Activated CD8-positive, alpha-beta T cell treated with anti-CD3 and anti-CD28 coated beads for 36 hours (primary cell): ENCODE data around the gene ATP5IF1. TPM values are rescaled to one million over a fixed set of nuclear protein-coding genes. Genes with fewer than 3 reads are reported as not detected.

ENCODE experiments used
- ATAC-seq: fragments of 200-7000 bp; cut with Tn5 transposase; one replicate; pipeline ENCODE4 v1.10.0; 2021; ENCODE audit warnings: mild to moderate bottlenecking, moderate library complexity
- CTCF ChIA-PET: fragments of 350-600 bp; sonication (Branson Sonifier 250); formaldehyde crosslinking; loops from one replicate; lab custom pipeline; 2021; ENCODE audit warnings: antibody characterized with exemption; lab: Charles Lee
- POLR2A ChIA-PET: fragments of 350-600 bp; sonication (Branson Sonifier 250); formaldehyde crosslinking; loops from one replicate; lab custom pipeline; 2021; ENCODE audit warnings: antibody characterized with exemption; lab: Charles Lee
- DNase-seq: peaks from one replicate; pipeline ENCODE4 v3.0.0-alpha.2; 2020
- H3K27ac Mint-ChIP-seq: one replicate; pipeline ENCODE4 v1.8.0; 2021; ENCODE audit warnings: mild to moderate bottlenecking, mixed read lengths
- H3K27me3 Mint-ChIP-seq: one replicate; pipeline ENCODE4 v1.8.0; 2021; ENCODE audit warnings: mixed read lengths
- H3K36me3 Mint-ChIP-seq: one replicate; pipeline ENCODE4 v1.8.0; 2021; ENCODE audit warnings: low read depth, mixed read lengths
- H3K4me1 Mint-ChIP-seq: one replicate; pipeline ENCODE4 v1.8.0; 2021; ENCODE audit warnings: low read depth, mixed read lengths
- H3K4me3 Mint-ChIP-seq: one replicate; pipeline ENCODE4 v1.8.0; 2021; ENCODE audit warnings: mild to moderate bottlenecking, moderate library complexity, mixed read lengths
- H3K9me3 Mint-ChIP-seq: one replicate; pipeline ENCODE4 v1.8.0; 2021; ENCODE audit warnings: mixed read lengths
- CTCF ChIP-seq: fragments of 200-600 bp; IDR thresholded peaks from one replicate; pipeline ENCODE4 v1.8.0; 2022; ENCODE audit warnings: antibody characterized with exemption, mild to moderate bottlenecking
- intact Hi-C: fragments of 100-400 bp; cut with micrococcal nuclease; formaldehyde crosslinking; loops from one replicate; pipeline ENCODE4 v1.10.0; 2022
- total RNA-seq, 2 experiments: library from RNA; stranded (reverse); gene quantifications; one replicate each; pipeline ENCODE4 v1.2.3, GENCODE V29; 2021

The ATP5IF1 gene
- total RNA-seq, 2 experiments from 2014 or later = 169 to 170 TPM

GRCh38 chr1:28194326-28195035, 41.4 kb upstream of the ATP5IF1 start:
- Mint-ChIP-seq H3K9me3 (peaks cover 11% of the 10 kb centered on the region), H3K27ac (no peak overlapping the region), H3K4me3 (no peak overlapping the region), H3K27me3 (no peaks in the 10 kb centered on the region), H3K36me3 (peaks cover 35% of the 10 kb centered on the region), H3K4me1 (peaks cover 26% of the 10 kb centered on the region)
- intact Hi-C loops = no loop called here
- CTCF ChIA-PET = interaction anchor here (1.0 kb wide), 2 partner anchors 11 to 103 kb away, joined by 3 read pairs; no protein-coding TSS in a partner anchor
- POLR2A ChIA-PET = interaction anchor here (1.0 to 1.1 kb wide), 2 partner anchors 43 to 106 kb away, joined by 3 read pairs; partner anchors contain the start of gene EYA3
- ATAC-seq (no peak), DNase-seq (no peak)
- TF ChIP-seq CTCF = no peak

- H3K36me3 Mint-ChIP-seq = peaks cover 46% of the 10 kb centered on the region
- peaks cover 11% of the 10 kb centered on the region for H3K9me3 Mint-ChIP-seq
- H3K27me3 Mint-ChIP-seq = no peaks in the 10 kb centered on the region
- ChIA-PET CTCF (interaction anchor here (0.7 to 1.7 kb wide), 4 partner anchors 23 to 209 kb away, joined by 3 to 6 read pairs (median 4); no protein-coding TSS in a partner anchor), POLR2A (interaction anchor here (0.7 to 2.2 kb wide), 5 partner anchors 9 to 107 kb away, joined by 3 to 6 read pairs (median 6); partner anchors contain the start of gene EYA3)
- no peak overlapping the region for H3K4me3 Mint-ChIP-seq
- intact Hi-C loops = no loop called here
- ATAC-seq (no peak), DNase-seq (no peak)
- no peak for TF ChIP-seq CTCF
- peaks cover 37% of the 10 kb centered on the region for H3K4me1 Mint-ChIP-seq
- H3K27ac Mint-ChIP-seq = no peak overlapping the region
Measured at GRCh38 chr1:28195780-28196179, 40.1 kb upstream of the ATP5IF1 start.

- POLR2A ChIA-PET = interaction anchor here (0.6 to 2.2 kb wide), 5 partner anchors 9 to 424 kb away, joined by 3 to 6 read pairs (median 6); partner anchors contain the start of gene STX12
- TF ChIP-seq CTCF = no peak
- DNase-seq (no peak), ATAC-seq (no peak)
- Mint-ChIP-seq H3K36me3 (peaks cover 51% of the 10 kb centered on the region), H3K27me3 (no peaks in the 10 kb centered on the region), H3K27ac (no peak overlapping the region), H3K4me3 (no peak overlapping the region), H3K9me3 (peaks cover 11% of the 10 kb centered on the region), H3K4me1 (peaks cover 42% of the 10 kb centered on the region)
- intact Hi-C loops = no loop called here
- CTCF ChIA-PET = interaction anchor here (0.7 to 1.7 kb wide), 3 partner anchors 24 to 209 kb away, joined by 3 to 6 read pairs (median 5); no protein-coding TSS in a partner anchor
Measured at GRCh38 chr1:28196330-28196729, 39.6 kb upstream of the ATP5IF1 start.

GRCh38 chr1:28197682-28198415, 38.1 kb upstream of the ATP5IF1 start:
- Mint-ChIP-seq H3K27me3 (no peaks in the 10 kb centered on the region), H3K27ac (peak overlapping the region; percentile 72), H3K36me3 (peaks cover 56% of the 10 kb centered on the region), H3K4me1 (peaks cover 43% of the 10 kb centered on the region), H3K9me3 (peaks cover 11% of the 10 kb centered on the region), H3K4me3 (no peak overlapping the region)
- CTCF ChIA-PET = interaction anchor here (3.3 kb wide), 1 partner anchor 110 kb away, joined by 11 read pairs; the partner anchor contains the start of gene EYA3
- no peak for TF ChIP-seq CTCF
- intact Hi-C loops = no loop called here
- POLR2A ChIA-PET = interaction anchor here (1.3 to 2.2 kb wide), 3 partner anchors 14 to 54 kb away, joined by 4 to 6 read pairs (median 6); no protein-coding TSS in a partner anchor
- ATAC-seq (no peak), DNase-seq (no peak)
